HG03432 (cell line): ENCODE data around the gene E2F4.

Experiments
- ATAC-seq: cut with Tn5 transposase; IDR thresholded peaks from one replicate; pipeline ENCODE4 v1.9.1; 2021; ENCODE audit warnings: mild to moderate bottlenecking, moderate library complexity; ENCODE audit not compliant: unreplicated experiment

E2F4 gene

DNA sequence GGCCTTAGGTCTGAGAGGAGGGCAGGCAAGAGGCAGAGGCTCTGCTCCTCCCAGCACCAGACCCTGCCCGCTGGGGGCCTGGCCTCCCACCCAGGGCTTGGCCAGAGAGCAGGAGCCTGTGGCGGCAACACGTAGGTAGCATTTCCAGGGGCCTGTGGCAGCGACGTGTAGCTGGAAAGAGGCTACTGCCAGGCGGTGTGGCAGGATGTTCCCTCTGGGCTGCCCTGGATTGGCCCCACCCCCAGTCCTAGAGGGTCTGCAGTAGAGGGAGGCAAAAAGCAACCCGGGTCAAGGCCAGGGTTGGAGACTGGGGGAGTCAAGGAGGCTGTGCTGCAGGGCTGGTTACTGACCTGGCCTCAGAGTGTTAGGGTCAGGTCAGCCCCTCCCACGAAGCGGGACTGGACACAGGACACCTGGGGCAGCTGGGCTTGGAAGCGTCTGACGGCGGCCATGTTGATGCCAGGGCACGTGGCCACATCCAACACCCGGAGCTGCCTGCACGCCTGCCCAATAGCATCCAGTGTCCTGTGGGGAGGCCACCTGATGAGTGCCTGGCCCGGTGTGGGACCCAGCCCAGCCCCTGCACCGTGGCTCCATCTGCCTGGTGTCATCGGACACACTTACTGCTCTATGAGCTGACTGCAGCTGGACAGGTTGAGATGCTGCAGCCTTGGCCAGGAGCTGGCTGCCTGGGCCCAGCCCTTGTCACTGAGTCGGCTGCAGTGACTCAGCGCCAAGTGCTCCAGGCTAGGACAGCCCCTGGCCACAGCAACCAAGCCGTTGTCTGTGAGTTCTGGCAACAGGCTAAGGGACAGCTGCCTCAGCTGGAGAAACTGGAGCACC lies 15.5 kb downstream of the E2F4 start:
- ATAC-seq = no peak

DNA sequence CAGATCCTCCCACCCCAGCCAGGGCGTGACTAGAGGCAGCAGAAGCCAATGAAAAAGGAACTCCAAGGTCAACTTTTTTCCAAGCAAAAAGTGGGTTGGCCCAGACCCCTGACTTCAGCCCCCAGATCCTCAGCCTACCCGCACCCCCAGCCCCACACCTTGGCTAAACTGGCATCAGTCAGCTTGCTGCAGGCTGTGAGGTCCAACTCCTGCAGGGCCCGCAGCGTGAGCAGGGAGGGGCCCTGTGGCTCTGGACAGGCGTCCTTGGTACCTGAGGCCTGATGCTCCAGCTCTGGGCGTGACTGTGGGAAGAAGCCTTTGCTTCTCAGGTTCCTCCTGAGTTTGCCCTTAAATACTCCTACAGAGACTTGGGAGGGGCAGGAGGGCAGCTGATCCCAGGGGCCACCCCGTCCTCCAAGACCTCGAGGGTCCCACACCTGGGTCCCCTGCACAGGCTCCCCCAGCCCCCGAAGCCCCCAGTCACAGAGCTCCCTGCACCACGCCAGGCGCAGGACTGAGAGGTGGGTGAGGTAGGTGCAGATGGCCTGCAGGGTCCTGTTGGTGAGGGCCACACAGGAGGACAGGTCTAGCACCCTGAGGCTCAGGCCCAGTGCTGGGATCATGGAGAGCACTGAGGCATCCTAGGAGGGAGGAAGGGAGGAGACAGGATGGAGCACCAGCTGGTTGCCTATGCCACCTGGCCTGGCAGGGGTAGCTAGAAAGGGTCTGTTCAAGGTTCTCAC lies 16.4 kb downstream of the E2F4 start:
- ATAC-seq = no peak

- no peak for ATAC-seq
These were observed 17.6 kb downstream of the E2F4 start for GRCh38 chr16:67209565-67209964.

DNA sequence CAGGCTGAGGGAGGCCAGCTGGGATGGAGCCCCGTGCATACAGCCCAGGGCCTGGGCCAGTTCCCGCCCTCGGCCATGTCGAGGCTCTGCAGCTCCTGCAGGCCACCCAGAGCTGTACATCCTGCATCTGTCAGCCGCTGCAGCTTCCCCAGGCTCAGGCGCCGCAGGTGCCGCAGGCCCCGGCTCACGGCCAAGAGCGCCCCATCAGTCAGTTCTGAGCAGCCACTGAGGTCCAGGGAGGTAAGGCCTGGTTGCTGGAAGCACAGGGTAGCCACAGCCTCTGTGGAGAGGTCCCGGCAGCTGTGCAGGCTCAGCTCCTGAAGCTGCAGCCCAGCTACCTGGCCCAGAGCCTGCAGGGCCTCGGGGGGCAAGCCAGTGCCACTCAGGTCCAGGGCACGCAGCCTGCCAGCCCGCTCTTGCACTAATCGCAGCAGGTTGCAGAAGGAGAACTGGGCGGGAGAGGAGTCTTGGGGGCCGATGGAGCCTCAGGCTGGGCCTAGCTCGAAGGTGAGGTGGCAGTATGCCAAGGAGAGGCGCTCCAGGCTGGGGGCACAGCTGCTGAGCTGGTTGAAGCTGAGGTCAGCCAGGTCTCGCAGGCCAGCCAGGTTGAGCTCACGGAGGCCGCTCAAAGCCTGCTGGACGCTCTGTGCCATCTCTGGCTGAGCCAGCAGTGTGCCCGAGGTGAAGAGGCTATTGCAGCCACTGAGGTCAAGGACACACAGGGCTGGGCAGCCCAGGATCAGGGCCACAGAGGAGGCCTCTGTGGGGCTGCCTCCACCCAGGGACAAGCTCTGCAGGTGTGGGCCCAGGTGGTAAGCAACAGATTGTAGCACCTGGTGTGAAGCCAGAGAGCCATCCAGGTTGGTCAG lies 18.3 kb downstream of the E2F4 start:
- no peak for ATAC-seq

GRCh38 chr16:67211674-67212073 lies 19.7 kb downstream of the E2F4 start:
- no peak for ATAC-seq

DNA sequence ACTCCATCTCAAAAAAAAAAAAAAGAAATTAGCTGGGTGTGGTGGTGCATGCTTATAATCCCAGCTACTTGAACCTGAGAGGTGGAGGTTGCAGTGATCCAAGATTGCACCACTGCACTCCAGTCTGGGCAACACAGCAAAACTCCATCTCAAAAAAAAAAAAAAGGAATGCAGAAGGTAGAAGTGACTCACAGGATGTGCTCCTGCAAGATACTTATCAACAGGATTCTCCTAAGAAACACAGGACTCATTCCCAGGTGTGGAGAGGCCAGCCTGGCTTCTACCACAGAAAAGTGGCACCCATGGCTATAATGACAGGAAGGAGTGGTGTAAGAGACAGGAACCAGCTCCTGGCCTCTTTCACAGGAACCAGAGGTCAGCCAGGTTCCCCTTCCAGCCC lies 20.8 kb downstream of the E2F4 start:
- no peak for ATAC-seq

DNA sequence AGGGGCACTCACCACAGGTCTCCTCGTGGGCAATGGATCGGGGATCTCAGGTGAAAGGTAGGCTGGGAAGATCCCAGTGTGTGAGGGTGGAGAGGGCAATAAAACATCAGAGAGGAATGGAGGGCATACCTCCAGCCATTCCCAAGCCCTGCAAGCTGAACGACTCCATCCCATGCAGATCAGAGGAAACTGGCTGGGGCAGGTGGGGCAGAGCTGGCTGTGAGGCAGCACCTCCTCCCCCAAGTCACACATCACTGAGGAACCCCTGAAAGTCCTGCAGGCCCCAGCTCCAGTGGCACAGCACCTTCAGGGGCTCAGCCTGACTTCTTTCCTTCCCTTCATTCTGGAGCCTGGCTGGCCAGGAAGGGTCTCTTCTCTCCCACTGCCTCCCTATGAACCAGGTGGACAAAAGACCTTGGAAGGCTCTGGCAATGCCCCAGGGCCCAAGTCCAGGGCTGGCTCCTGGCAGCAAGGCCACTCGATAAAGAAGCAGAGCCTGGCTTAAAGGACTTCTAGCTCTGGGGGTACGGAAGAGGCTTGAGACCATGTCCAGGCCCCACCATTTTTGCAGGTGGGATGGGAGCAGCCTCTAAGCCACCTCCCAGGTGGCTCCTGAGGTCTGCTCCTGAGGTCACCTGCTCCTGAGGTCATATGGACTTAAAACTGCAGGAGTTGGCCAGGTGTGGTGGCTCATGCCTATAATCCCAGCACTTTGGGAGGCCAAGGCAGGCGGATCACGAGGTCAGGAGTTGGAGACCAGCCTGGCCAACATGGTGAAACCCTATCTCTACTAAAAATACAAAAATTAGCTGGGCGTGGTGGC lies 21.5 kb downstream of the E2F4 start:
- no peak for ATAC-seq

GRCh38 chr16:67215706-67216105 lies 23.8 kb downstream of the E2F4 start:
- ATAC-seq = no peak

DNA sequence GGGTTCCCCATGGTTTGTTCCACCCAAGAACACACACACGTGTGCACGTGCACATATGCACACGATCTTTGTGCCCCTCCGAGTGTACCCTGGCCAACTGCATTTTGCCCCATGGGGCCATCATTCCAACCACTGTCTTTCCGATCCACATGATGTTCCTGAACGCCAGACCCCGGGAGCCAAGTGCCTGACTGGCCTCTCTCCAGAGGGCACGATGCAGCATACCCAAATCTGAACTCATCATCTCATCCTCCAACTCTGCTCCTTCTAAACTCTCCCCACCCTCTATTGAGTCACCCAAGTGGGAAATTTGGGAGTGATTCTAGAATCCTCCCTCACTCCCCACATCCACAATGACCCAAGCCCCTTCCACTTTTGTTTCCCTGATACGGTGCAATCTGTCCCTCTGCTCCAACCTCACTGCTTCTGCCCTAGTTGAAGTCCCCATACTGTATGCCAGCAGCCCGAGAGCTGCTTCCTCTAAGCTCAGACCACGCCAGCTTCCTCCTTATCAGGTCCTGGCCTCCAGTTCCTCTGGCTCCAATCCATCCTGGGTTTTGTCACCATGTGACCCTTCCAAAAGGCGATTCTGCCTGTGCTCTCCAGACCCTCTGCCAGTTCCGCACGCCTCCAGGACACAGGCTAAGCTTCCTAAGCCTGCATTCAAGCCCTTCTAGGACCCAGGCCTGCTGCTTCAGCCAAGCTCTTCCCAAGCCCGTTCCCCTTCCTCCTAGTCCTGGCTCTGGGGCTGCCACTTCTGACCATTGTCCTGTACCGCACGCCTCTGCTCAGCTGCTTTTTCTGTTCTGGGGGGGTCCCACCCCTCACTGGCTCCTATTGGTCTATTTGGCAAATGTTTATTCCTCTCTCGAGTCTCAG lies 24.9 kb downstream of the E2F4 start:
- no peak for ATAC-seq

DNA sequence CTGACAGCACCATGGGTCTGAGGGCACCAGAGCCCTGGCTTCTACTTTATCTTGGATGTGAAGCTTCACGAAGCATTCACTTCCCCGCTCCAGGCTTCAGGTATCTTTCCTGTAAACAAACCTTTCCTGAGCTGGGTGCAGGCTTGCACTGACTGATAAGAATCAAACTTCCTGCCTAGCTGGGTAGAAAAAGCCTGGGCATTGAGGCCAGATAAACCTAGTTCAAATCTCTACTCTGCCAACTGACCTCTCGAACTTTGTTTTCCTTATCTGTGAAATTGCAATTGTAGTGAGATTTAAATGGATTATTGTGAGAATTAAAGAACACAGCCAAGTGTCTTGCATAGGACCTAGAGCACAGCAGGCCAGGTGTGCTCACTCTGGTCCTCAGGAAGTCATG lies 32.0 kb downstream of the E2F4 start:
- ATAC-seq = no peak

DNA sequence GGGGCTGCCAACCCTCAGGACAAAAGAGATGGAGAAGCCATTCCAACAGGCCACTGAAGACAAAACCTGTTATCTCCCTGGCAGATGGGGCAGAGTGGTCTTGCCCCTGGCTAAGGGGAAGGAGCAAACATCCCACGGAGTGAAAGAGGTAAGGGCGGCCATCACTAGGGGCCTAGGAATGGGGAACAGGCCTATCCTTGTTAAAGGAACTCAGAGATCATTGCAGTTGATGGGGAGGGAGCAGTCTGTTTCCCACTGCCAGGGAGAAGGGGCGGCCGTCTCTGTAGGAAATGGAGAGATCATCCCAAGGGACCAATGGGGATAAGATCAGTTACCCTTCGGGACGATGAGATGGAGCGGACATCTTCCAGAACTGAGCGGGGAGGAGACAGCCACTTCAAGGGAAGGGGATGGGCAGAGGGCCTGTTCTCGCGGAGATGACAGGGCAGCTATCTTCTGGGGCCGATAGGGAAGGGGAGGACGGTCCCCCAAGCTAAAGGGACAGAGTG lies 34.4 kb downstream of the E2F4 start:
- no peak for ATAC-seq

DNA sequence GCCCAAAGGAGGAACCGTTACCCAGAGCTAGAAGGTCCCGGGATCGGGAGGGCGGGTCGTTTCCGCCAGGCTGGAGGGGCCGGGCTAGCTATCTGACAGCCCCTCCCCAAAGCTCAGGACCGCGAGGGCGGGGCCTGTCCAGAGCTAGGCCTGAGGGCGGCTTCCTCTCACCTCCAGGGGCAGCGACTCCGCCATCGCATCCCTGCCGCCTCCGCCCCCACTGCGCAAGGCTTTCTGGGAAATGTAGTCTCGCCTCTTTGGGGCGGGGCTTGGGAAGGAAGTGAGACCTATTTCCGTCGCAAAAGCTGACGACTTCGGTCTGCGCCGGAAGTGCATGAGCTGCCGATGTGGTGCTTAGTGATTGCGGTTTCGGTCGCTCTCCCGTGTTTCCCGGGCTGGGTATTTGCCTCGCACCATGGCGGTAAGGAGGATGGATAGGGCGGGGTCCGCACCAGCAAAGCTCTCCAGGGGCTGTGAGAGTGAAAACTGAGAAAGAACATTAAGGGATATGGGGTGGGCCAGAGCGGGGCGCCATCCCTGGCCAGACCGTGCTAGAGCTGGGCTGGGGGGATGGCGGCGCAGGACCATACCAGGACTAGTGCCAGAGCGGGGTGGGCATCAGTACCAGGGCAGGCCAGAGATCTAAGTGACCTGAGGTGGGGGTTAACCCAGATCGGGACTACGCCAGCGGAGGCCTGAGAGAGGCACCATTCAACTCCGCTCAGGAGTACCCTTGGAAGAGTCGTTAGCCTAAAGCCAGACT lies 35.0 kb downstream of the E2F4 start, which contains the start of gene TMEM208:
Gene TMEM208 (plus strand): TSS at position 327 of the 763 bp plus-strand sequence. CDS start 89 bp downstream, at position 416.
- ATAC-seq = peak; percentile 95

DNA sequence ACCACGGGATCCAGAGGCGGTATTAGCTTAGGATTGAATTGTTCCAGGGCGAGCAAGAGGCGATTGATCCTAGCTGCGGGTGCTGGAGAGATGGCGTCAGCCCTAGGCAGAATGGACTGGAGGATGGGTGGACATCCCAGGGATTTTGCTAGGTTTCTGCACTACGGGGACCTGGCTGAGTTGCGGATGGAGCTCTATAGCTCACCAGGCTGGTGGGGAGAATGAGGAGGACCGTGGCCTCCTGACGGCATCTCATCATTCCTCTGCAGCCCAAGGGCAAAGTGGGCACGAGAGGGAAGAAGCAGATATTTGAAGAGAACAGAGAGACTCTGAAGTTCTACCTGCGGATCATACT lies 35.6 kb downstream of the E2F4 start:
- ATAC-seq = no peak

DNA sequence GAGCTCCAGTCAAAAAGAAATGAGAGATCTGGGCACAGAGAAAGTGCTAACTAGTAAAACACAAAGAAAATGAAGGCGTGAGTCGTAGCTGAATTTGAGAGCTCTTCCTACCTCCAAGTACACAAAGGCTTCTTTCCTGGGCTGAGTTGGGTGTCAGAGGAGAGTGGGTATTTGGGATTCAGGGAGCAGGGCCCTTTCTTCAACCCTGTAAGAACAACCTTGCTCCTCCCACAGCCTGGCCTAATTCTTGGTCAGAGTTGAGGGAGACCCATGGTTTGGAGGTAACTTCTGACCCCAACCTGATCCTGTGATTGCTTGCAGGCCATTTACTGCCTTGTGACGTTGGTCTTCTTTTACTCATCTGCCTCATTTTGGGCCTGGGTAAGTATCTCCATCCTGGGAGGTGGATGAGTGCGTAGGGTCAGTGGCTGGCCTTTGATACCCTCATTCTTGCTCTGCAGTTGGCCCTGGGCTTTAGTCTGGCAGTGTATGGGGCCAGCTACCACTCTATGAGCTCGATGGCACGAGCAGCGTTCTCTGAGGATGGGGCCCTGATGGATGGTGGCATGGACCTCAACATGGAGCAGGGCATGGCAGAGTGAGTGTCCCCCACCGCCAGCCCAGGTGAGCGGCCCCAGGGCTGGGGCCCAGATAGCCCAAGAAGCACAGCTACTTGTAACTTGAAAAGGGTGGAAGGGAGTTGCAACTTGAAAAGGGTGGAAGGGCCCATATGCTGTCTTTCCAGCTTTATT lies 36.3 kb downstream of the E2F4 start:
- no peak for ATAC-seq

GRCh38 chr16:67228905-67229304 lies 37.0 kb downstream of the E2F4 start:
- no peak for ATAC-seq

GRCh38 chr16:67229906-67230808 lies 38.2 kb downstream of the E2F4 start:
- ATAC-seq = no peak
